ENCODE results near the gene FOXO1. TPM values are rescaled to one million over a fixed set of nuclear protein-coding genes. Genes with fewer than 3 reads are reported as not detected.

The FOXO1 gene
- total RNA-seq, 4 donors from 2014 or later, result 153 to 194 (median 176) TPM

- no peaks in the 10 kb centered on the region for H3K36me3 ChIP-seq
- peak in 1 of 2 donors; percentile 43 for DNase-seq (ENCODE audit: low spot score in 2 of 2)
- H3K27ac ChIP-seq, result peak overlapping the region; percentile 6 to 91 (median 72)
- no peaks in the 10 kb centered on the region for H3K27me3 ChIP-seq
- no peak for TF ChIP-seq POLR2A (IDR thresholded peaks at IDR 0.05)
- peak in 1 of 5 experiments; percentile 6 for TF ChIP-seq CTCF (IDR thresholded peaks at IDR 0.05)
- peak in 1 of 2 donors; percentile 75 for TF ChIP-seq EP300 (IDR thresholded peaks at IDR 0.05)
- H3K9me3 ChIP-seq, result peaks cover 0 to 4% (median 0%) of the 10 kb centered on the region in 4 donors
- H3K4me1 ChIP-seq, result peaks cover 0 to 22% (median 3%) of the 10 kb centered on the region in 4 donors
- 11 to 17% methylated on average over 3 of the region's 3 CpGs for WGBS, 2 donors
- no peak overlapping the region for H3K4me3 ChIP-seq
Measured at GRCh38 chr13:40508127-40508526, 158.3 kb downstream of the FOXO1 start.

- peaks cover 0 to 22% (median 3%) of the 10 kb centered on the region in 4 donors for H3K4me1 ChIP-seq
- H3K36me3 ChIP-seq, result no peaks in the 10 kb centered on the region
- peaks cover 0 to 4% (median 0%) of the 10 kb centered on the region in 4 donors for H3K9me3 ChIP-seq
- TF ChIP-seq POLR2A (IDR thresholded peaks at IDR 0.05), result no peak
- TF ChIP-seq CTCF (IDR thresholded peaks at IDR 0.05), result no peak
- TF ChIP-seq EP300 (IDR thresholded peaks at IDR 0.05), result no peak
- no peaks in the 10 kb centered on the region for H3K27me3 ChIP-seq
- WGBS, 2 donors, result 83 to 91% methylated on average over 11 of the region's 11 CpGs
- no peak for DNase-seq (ENCODE audit: low spot score in 2 of 2)
- H3K27ac ChIP-seq, result peak overlapping the region in 2 of 4 donors; percentile 83 to 91
- H3K4me3 ChIP-seq, result no peak overlapping the region
Measured at GRCh38 chr13:40506592-40507446, 159.6 kb downstream of the FOXO1 start.

Other genes starting within 250 kb of the FOXO1 start
- gene MRPS31, start 104.5 kb upstream of the FOXO1 start, total RNA-seq, result 10 to 100 TPM; 12.2 to 24.3 (median 22.1) TPM
- gene SLC25A15, start 123.0 kb upstream of the FOXO1 start, total RNA-seq, result 1 to 10 TPM; 3.1 to 9.4 (median 7.0) TPM